ENCODE data around the gene TMEM207. TPM values are rescaled to one million over a fixed set of nuclear protein-coding genes. Genes with fewer than 3 reads are reported as not detected.

TMEM207 gene
- total RNA-seq, 1 donor from 2014 or later: not detected

- no peaks in the 10 kb centered on the region for H3K36me3 ChIP-seq (ENCODE audit: insufficient read depth, low read length)
- no peak overlapping the region for H2AFZ ChIP-seq (ENCODE audit: low read depth, low read length)
- Mint-ChIP-seq H3K4me3 (ENCODE audit: unreplicated experiment) (no peak overlapping the region), H3K4me1 (ENCODE audit: low read depth, unreplicated experiment) (no peaks in the 10 kb centered on the region), H3K9me3 (ENCODE audit: unreplicated experiment) (no peaks in the 10 kb centered on the region), H3K27me3 (ENCODE audit: low read depth, unreplicated experiment) (no peaks in the 10 kb centered on the region), H3K27ac (ENCODE audit: unreplicated experiment) (no peak overlapping the region), H3K36me3 (ENCODE audit: low read depth, unreplicated experiment) (no peaks in the 10 kb centered on the region)
- H3K27ac ChIP-seq (ENCODE audit: low read depth, low read length): no peak overlapping the region
- no peak overlapping the region for H3K4me3 ChIP-seq (ENCODE audit: insufficient read depth, low read depth, low read length)
- FAIRE-seq (no peak), DNase-seq (ENCODE audit: low read depth) (no peak)
- no peaks in the 10 kb centered on the region for H4K20me1 ChIP-seq (ENCODE audit: insufficient read depth, low read length)
- H3K4me1 ChIP-seq (ENCODE audit: insufficient read depth, low read length): no peaks in the 10 kb centered on the region
- TF ChIP-seq CTCF (IDR thresholded peaks at IDR 0.05; ENCODE audit: insufficient read depth, low read depth, low read length): no peak
- TF ChIP-seq EZH2 (IDR thresholded peaks at IDR 0.05; ENCODE audit: insufficient read depth, low read length): no peak
- no peaks in the 10 kb centered on the region for H3K9me3 ChIP-seq (ENCODE audit: insufficient read depth, low read depth, low read length)
- H3K79me2 ChIP-seq (ENCODE audit: insufficient read depth, low read length): no peaks in the 10 kb centered on the region
- no peaks in the 10 kb centered on the region for H3K27me3 ChIP-seq (ENCODE audit: insufficient read depth, low read length)
- H3K4me2 ChIP-seq (ENCODE audit: low read length): no peak overlapping the region
- no peak overlapping the region for H3K9ac ChIP-seq (ENCODE audit: low read length)
Observed at GRCh38 chr3:190397889-190398288, 51.8 kb downstream of the TMEM207 start.

- Mint-ChIP-seq H3K27ac (ENCODE audit: unreplicated experiment) (no peak overlapping the region), H3K27me3 (ENCODE audit: low read depth, unreplicated experiment) (no peaks in the 10 kb centered on the region), H3K36me3 (ENCODE audit: low read depth, unreplicated experiment) (no peaks in the 10 kb centered on the region), H3K4me1 (ENCODE audit: low read depth, unreplicated experiment) (no peaks in the 10 kb centered on the region), H3K4me3 (ENCODE audit: unreplicated experiment) (no peak overlapping the region), H3K9me3 (ENCODE audit: unreplicated experiment) (no peaks in the 10 kb centered on the region)
- Histone ChIP-seq H3K4me2 (ENCODE audit: low read length) (no peak overlapping the region), H3K27ac (ENCODE audit: low read depth, low read length) (no peak overlapping the region), H4K20me1 (ENCODE audit: insufficient read depth, low read length) (no peaks in the 10 kb centered on the region), H3K79me2 (ENCODE audit: insufficient read depth, low read length) (no peaks in the 10 kb centered on the region), H3K4me1 (ENCODE audit: insufficient read depth, low read length) (no peaks in the 10 kb centered on the region), H3K9me3 (ENCODE audit: insufficient read depth, low read depth, low read length) (no peaks in the 10 kb centered on the region), H3K36me3 (ENCODE audit: insufficient read depth, low read length) (no peaks in the 10 kb centered on the region), H2AFZ (ENCODE audit: low read depth, low read length) (no peak overlapping the region), H3K27me3 (ENCODE audit: insufficient read depth, low read length) (no peaks in the 10 kb centered on the region), H3K9ac (ENCODE audit: low read length) (no peak overlapping the region), H3K4me3 (ENCODE audit: insufficient read depth, low read depth, low read length) (no peak overlapping the region)
- no peak for TF ChIP-seq CTCF (IDR thresholded peaks at IDR 0.05; ENCODE audit: insufficient read depth, low read depth, low read length)
- no peak for TF ChIP-seq EZH2 (IDR thresholded peaks at IDR 0.05; ENCODE audit: insufficient read depth, low read length)
- no peak for FAIRE-seq
- DNase-seq (ENCODE audit: low read depth): no peak
Observed at GRCh38 chr3:190396001-190396400, 53.7 kb downstream of the TMEM207 start.

- H3K4me3 Mint-ChIP-seq (ENCODE audit: unreplicated experiment): no peak overlapping the region
- no peak for TF ChIP-seq EZH2 (IDR thresholded peaks at IDR 0.05; ENCODE audit: insufficient read depth, low read length)
- TF ChIP-seq CTCF (IDR thresholded peaks at IDR 0.05; ENCODE audit: insufficient read depth, low read depth, low read length): no peak
- H3K27me3 ChIP-seq (ENCODE audit: insufficient read depth, low read length): no peaks in the 10 kb centered on the region
- no peak overlapping the region for H2AFZ ChIP-seq (ENCODE audit: low read depth, low read length)
- H3K79me2 ChIP-seq (ENCODE audit: insufficient read depth, low read length): no peaks in the 10 kb centered on the region
- H3K9me3 ChIP-seq (ENCODE audit: insufficient read depth, low read depth, low read length): no peaks in the 10 kb centered on the region
- no peak for FAIRE-seq
- no peaks in the 10 kb centered on the region for H3K36me3 Mint-ChIP-seq (ENCODE audit: low read depth, unreplicated experiment)
- no peak for DNase-seq (ENCODE audit: low read depth)
- H3K4me2 ChIP-seq (ENCODE audit: low read length): no peak overlapping the region
- H3K27ac Mint-ChIP-seq (ENCODE audit: unreplicated experiment): no peak overlapping the region
- no peaks in the 10 kb centered on the region for H3K36me3 ChIP-seq (ENCODE audit: insufficient read depth, low read length)
- no peak overlapping the region for H3K27ac ChIP-seq (ENCODE audit: low read depth, low read length)
- H3K9ac ChIP-seq (ENCODE audit: low read length): no peak overlapping the region
- no peaks in the 10 kb centered on the region for H3K27me3 Mint-ChIP-seq (ENCODE audit: low read depth, unreplicated experiment)
- peaks cover 24% of the 10 kb centered on the region for H3K4me1 Mint-ChIP-seq (ENCODE audit: low read depth, unreplicated experiment)
- H4K20me1 ChIP-seq (ENCODE audit: insufficient read depth, low read length): no peaks in the 10 kb centered on the region
- no peaks in the 10 kb centered on the region for H3K9me3 Mint-ChIP-seq (ENCODE audit: unreplicated experiment)
- no peak overlapping the region for H3K4me3 ChIP-seq (ENCODE audit: insufficient read depth, low read depth, low read length)
- peaks cover 22% of the 10 kb centered on the region for H3K4me1 ChIP-seq (ENCODE audit: insufficient read depth, low read length)
Observed at GRCh38 chr3:190388703-190389102, 61.0 kb downstream of the TMEM207 start.

Data from astrocyte (in vitro differentiated cells and primary cell).